Retinal pigment epithelial cell (primary cell): ENCODE data around the gene WDHD1.

Source experiments
- DNase-seq: peaks from one replicate; pipeline ENCODE4 v3.0.0-alpha.2; 2010; ENCODE audit warnings: low read depth
- H3K4me3 ChIP-seq: 2 replicates; pipeline ENCODE4 v1.5.1; 2011; ENCODE audit warnings: mild to moderate bottlenecking, low read length, control low read depth, moderate library complexity
- TF ChIP-seq, protein P1 (sequence below): conservative IDR thresholded peaks from 2 replicates; pipeline ENCODE4 v1.5.1; 2011; ENCODE audit warnings: low read depth, low read length, control low read depth, inconsistent platforms

The WDHD1 gene

GRCh38 chr14:55054098-55054497 lies 27.2 kb upstream of the WDHD1 start:
- TF ChIP-seq, protein P1, sequence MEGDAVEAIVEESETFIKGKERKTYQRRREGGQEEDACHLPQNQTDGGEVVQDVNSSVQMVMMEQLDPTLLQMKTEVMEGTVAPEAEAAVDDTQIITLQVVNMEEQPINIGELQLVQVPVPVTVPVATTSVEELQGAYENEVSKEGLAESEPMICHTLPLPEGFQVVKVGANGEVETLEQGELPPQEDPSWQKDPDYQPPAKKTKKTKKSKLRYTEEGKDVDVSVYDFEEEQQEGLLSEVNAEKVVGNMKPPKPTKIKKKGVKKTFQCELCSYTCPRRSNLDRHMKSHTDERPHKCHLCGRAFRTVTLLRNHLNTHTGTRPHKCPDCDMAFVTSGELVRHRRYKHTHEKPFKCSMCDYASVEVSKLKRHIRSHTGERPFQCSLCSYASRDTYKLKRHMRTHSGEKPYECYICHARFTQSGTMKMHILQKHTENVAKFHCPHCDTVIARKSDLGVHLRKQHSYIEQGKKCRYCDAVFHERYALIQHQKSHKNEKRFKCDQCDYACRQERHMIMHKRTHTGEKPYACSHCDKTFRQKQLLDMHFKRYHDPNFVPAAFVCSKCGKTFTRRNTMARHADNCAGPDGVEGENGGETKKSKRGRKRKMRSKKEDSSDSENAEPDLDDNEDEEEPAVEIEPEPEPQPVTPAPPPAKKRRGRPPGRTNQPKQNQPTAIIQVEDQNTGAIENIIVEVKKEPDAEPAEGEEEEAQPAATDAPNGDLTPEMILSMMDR, result no peak

GRCh38 chr14:55053500-55053899 lies 26.6 kb upstream of the WDHD1 start:
- peak overlapping the region; percentile 94 for H3K4me3 ChIP-seq
- no peak for DNase-seq
- TF ChIP-seq, protein P1, result no peak

More at GRCh38 chr14:55054098-55054497, 27.2 kb upstream of the WDHD1 start:
- no peak overlapping the region for H3K4me3 ChIP-seq
- DNase-seq, result no peak

GRCh38 chr14:55053018-55053417 lies 26.1 kb upstream of the WDHD1 start:
- TF ChIP-seq, protein P1, result no peak
- peak overlapping the region; percentile 94 for H3K4me3 ChIP-seq
- no peak for DNase-seq

GRCh38 chr14:55052269-55052930 lies 25.5 kb upstream of the WDHD1 start:
- no peak for DNase-seq
- TF ChIP-seq, protein P1, result no peak
- H3K4me3 ChIP-seq, result peak overlapping the region; percentile 94

DNA sequence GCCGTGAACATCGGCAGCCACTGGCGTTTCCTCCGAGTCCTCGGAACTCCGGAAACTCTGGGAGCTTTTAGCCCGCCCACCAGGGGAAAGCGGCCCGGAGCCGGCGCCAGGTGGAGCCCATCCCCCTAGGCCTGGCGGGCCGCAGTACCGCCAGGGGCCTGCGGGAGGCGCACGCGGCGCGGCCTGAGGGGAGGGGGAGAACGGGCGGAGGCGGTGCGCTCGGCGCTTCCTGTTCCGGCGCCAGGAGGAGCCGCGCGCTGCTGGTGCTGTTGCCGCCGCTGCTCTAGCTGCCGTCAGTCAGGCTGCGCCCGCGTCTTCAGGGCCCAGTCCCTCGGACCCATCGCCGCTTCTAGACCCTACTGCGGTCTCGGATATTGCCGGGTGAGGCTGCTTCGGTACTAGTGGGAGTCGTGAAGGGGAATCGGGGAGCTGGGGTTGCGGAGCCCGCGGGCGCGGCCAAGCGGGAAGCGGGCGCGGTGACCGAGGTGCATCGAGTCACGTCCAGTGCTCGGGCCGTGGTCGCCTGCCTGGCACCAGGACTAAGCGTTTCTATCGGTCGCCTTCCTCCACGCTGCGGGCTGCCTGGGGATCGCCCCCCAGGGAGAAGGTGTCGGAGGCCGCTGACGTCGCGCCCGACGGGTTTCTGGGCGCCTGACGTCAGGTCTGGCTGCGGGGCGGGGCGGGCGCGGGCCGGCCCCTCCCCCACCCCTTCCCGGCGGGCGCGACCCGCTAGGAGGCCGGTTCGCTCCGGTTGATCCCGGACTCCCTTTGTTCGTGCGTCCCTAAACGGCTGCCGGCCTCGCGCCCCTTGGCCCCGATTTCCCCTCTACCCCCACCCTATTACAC lies 24.7 kb upstream of the WDHD1 start, which contains the start of gene MAPK1IP1L:
TSS of gene MAPK1IP1L (plus strand) at position 225 of the 846 bp plus-strand sequence. CDS start 10,037 bp downstream, outside the sequence.
- DNase-seq, result peak; percentile 63
- H3K4me3 ChIP-seq, result peak within 1 kb of the TSS; percentile 94
- TF ChIP-seq, protein P1, result peak; percentile 88

DNA sequence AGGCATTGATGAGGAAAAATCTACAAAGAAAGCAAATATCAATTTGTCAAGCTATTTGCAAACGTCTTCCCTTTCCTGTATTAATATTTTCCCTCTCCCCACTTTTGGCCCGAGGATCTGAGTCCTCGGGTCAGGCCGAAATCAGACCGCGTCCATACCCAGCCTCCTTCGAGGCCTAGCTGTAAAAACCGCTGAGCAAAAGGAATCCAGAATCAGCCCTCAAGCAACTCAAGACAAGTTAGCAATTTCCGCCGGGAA lies 24.2 kb upstream of the WDHD1 start:
- DNase-seq, result no peak
- TF ChIP-seq, protein P1, result no peak
- H3K4me3 ChIP-seq, result peak overlapping the region; percentile 51
